GM19467 (cell line): ENCODE results near the gene TEC.
A peak's percentile ranks its signal among the peaks of the same experiment; 100 is the strongest.

Source experiments
- ATAC-seq: cut with Tn5 transposase; IDR thresholded peaks from one replicate; pipeline ENCODE4 v1.9.1; 2021; ENCODE audit warnings: mild to moderate bottlenecking, moderate library complexity; ENCODE audit not compliant: unreplicated experiment

Gene TEC

GRCh38 chr4:48270523-48270897 lies 872 bp upstream of the TEC start:
- ATAC-seq: no peak

GRCh38 chr4:48269861-48270522 lies 354 bp upstream of the TEC start:
- ATAC-seq: peak; percentile 68

GRCh38 chr4:48267574-48267973 lies 2.1 kb downstream of the TEC start:
- ATAC-seq: no peak

GRCh38 chr4:48266781-48267180 lies 2.9 kb downstream of the TEC start:
- ATAC-seq: no peak

- ATAC-seq: no peak
Measured at GRCh38 chr4:48262926-48263325, 6.7 kb downstream of the TEC start.

- no peak for ATAC-seq
Measured at GRCh38 chr4:48262484-48262883, 7.2 kb downstream of the TEC start.

GRCh38 chr4:48261281-48261680 lies 8.4 kb downstream of the TEC start:
- no peak for ATAC-seq

- no peak for ATAC-seq
Measured at GRCh38 chr4:48259748-48260147, 9.9 kb downstream of the TEC start.

GRCh38 chr4:48258845-48259397 lies 10.7 kb downstream of the TEC start:
- no peak for ATAC-seq

GRCh38 chr4:48255959-48256342 lies 13.7 kb downstream of the TEC start:
- ATAC-seq: no peak

GRCh38 chr4:48255072-48255958 lies 14.3 kb downstream of the TEC start:
- no peak for ATAC-seq

GRCh38 chr4:48254381-48255071 lies 15.1 kb downstream of the TEC start:
- ATAC-seq: no peak

- ATAC-seq: no peak
Measured at GRCh38 chr4:48252313-48252712, 17.3 kb downstream of the TEC start.

GRCh38 chr4:48250980-48251379 lies 18.7 kb downstream of the TEC start:
- no peak for ATAC-seq

GRCh38 chr4:48250343-48250742 lies 19.3 kb downstream of the TEC start:
- no peak for ATAC-seq

GRCh38 chr4:48249378-48249777 lies 20.3 kb downstream of the TEC start:
- no peak for ATAC-seq

GRCh38 chr4:48248559-48248953 lies 21.1 kb downstream of the TEC start:
- ATAC-seq: no peak

GRCh38 chr4:48247878-48248558 lies 21.6 kb downstream of the TEC start:
- no peak for ATAC-seq

- ATAC-seq: no peak
Measured at GRCh38 chr4:48247142-48247877, 22.3 kb downstream of the TEC start.

GRCh38 chr4:48244665-48245064 lies 25.0 kb downstream of the TEC start:
- no peak for ATAC-seq
